A549 treated with DMSO at 1 μM for 4 hours (cell line): ENCODE data around the gene TMCO1. TPM values are rescaled to one million over a fixed set of nuclear protein-coding genes. Genes with fewer than 3 reads are reported as not detected.

Source experiments
- total RNA-seq: library from RNA; stranded (reverse); fragments of 200-300 nt; extraction: Qiagen RNA extraction; gene quantifications from 5 replicates; pipeline ENCODE4 v1.2.3, GENCODE V29; 2022; ENCODE audit warnings: low read depth

Gene TMCO1
- total RNA-seq = 163 to 185 TPM (median 170 TPM) in 5 replicates

GRCh38 chr1:165768513-165769394, at the start of gene TMCO1:
Gene TMCO1, minus strand, starts transcription at chr1:165768868. Its CDS starts 117 bp downstream, at chr1:165768751.

DNA sequence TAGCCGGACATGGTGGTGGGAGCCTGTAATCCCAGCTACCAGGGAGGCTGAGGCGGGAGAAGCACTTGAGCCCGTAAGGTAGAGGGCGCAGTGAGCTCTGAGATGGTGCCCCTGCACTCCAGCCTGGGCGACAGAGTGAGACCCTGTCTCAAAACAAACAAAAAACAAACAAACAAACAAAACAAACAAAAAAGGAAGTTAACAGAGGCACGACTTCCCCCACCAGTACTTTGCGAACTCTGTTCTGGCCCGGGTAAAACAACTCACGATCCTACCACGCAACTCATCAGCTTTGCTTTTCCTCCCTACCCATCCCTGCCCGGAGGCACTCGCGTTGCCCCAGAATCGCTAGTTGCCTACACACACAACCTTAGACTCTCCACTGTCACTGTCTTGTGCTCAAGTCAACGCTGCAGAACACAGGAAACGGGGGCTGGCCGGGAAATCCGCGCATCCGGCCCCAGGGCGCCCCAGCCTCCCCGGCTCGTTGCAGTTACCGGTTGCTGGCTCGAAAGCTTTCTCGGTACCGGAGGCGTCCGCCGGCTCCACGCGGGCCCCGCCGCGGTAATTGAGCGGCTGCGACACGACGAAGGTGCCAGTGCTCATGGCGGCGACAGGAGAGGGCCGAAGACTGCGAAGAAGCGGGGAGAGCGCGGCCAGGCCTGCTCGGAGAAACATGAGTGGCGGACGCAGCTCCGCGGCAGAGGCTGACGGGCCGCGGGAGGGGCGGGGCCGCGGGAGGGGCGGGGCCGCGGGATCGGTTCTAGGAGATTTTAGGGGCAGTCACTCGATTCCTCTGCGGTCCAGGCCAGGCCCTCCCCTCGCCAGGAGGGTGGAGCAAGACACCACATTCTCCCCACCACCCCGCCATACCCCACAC, 70.5 kb downstream of the TMCO1 start, which contains the start of gene ALDH9A1:
ALDH9A1 (minus strand) TSS at position 682 of the 880 bp plus-strand sequence; CDS start at position 678, 4 bp downstream.

Other genes starting within 250 kb of the TMCO1 start
- gene LRRC52, start 224.9 kb downstream of the TMCO1 start, total RNA-seq = not detected in 5 replicates
- gene MGST3, start 137.6 kb downstream of the TMCO1 start, total RNA-seq = 191 to 262 TPM (median 195 TPM) in 5 replicates
- gene ALDH9A1, start 70.3 kb downstream of the TMCO1 start, total RNA-seq = 40.0 to 45.2 TPM (median 40.7 TPM) in 5 replicates
- gene UCK2, start 58.7 kb upstream of the TMCO1 start, total RNA-seq = 111 to 116 TPM (median 115 TPM) in 5 replicates